H1 (cell line): ENCODE measurements around the gene CCDC127. TPM values are rescaled to one million over a fixed set of nuclear protein-coding genes. Genes with fewer than 3 reads are reported as not detected.

ENCODE experiments used
- CTCF ChIA-PET: fragments of 300-600 bp; sonication (Branson Sonifier 250); formaldehyde crosslinking; loops from one replicate; lab custom pipeline; 2021; ENCODE audit not compliant: partially characterized antibody; lab: Charles Lee
- POLR2A ChIA-PET: fragments of 300-600 bp; sonication (Branson Sonifier 250); formaldehyde crosslinking; loops from one replicate; lab custom pipeline; 2021; ENCODE audit warnings: inconsistent platforms; ENCODE audit not compliant: partially characterized antibody; lab: Charles Lee
- DNase-seq, 2 experiments: peaks; one replicate each; pipeline versions ENCODE4 v3.0.0 to v3.0.0-alpha.2; 2010 to 2022; ENCODE audit warnings: low spot score in 2 of 2, low read depth in 1 of 2, mixed read lengths in 1 of 2
- FAIRE-seq: peaks from 2 replicates; lab custom pipeline; 2011; peaks lifted over from hg19 to GRCh38; lab: Jason Lieb, UNC
- H2AFZ ChIP-seq: 2 replicates; pipeline ENCODE4 v1.8.1; 2012; ENCODE audit warnings: low read length, inconsistent platforms
- H2AK5ac ChIP-seq: 2 replicates; pipeline ENCODE4 v1.6.1; 2013; ENCODE audit warnings: low read depth, low read length
- H2BK120ac ChIP-seq: replicated peaks from 2 replicates; pipeline ENCODE3; 2013; ENCODE audit warnings: low read depth, low read length, inconsistent platforms
- H2BK12ac ChIP-seq: 2 replicates; pipeline ENCODE4 v1.6.1; 2013; ENCODE audit warnings: low read depth, low read length
- H2BK15ac ChIP-seq: 2 replicates; pipeline ENCODE4 v1.6.1; 2013; ENCODE audit warnings: low read length
- H2BK20ac ChIP-seq: 2 replicates; pipeline ENCODE4 v1.6.1; 2013; ENCODE audit warnings: low read length
- H2BK5ac ChIP-seq: 2 replicates; pipeline ENCODE4 v1.6.1; 2013; ENCODE audit warnings: low read depth, low read length
- H3K14ac ChIP-seq: 2 replicates; pipeline ENCODE4 v1.6.1; 2013; ENCODE audit warnings: inconsistent platforms; ENCODE audit not compliant: insufficient read length
- H3K18ac ChIP-seq: 2 replicates; pipeline ENCODE4 v1.6.1; 2013; ENCODE audit warnings: low read length; ENCODE audit errors: extremely low read depth
- H3K23ac ChIP-seq: 2 replicates; pipeline ENCODE4 v1.6.1; 2013; ENCODE audit warnings: inconsistent platforms; ENCODE audit not compliant: insufficient read length
- H3K23me2 ChIP-seq: 2 replicates; pipeline ENCODE4 v1.6.1; 2013; ENCODE audit warnings: low read depth, low read length
- H3K27ac ChIP-seq: 2 replicates; pipeline ENCODE4 v1.6.1; 2011; ENCODE audit warnings: low read depth, low read length, inconsistent platforms
- H3K27me3 ChIP-seq, 4 experiments: replicated peaks in 1 of 4; 1 replicate in 1 of 4; 2 replicates in 3 of 4; pipeline versions ENCODE4 v1.6.1 to v1.8.1; 2011 to 2013; ENCODE audit warnings: low read length in 3 of 4, mild to moderate bottlenecking in 3 of 4, inconsistent platforms in 2 of 4, mixed read lengths in 2 of 4, moderate library complexity in 1 of 4; ENCODE audit not compliant: control insufficient read depth in 3 of 4, insufficient read depth in 3 of 4; ENCODE audit errors: extremely low read depth in 1 of 4
- H3K36me3 ChIP-seq, 4 experiments: 2 replicates each; pipeline versions ENCODE4 v1.6.1 to v1.8.1; 2011 to 2013; ENCODE audit warnings: mild to moderate bottlenecking in 4 of 4, low read length in 3 of 4, moderate library complexity in 2 of 4, control low read depth in 1 of 4, inconsistent platforms in 1 of 4; ENCODE audit not compliant: insufficient read depth in 4 of 4, control insufficient read depth in 2 of 4
- H3K4ac ChIP-seq: replicated peaks from 2 replicates; pipeline ENCODE3; 2013; ENCODE audit warnings: low read length, low read depth, mixed read lengths, inconsistent platforms; ENCODE audit not compliant: insufficient read length
- H3K4me1 ChIP-seq, 4 experiments: replicated peaks in 1 of 4; 1 replicate in 1 of 4; 2 replicates in 3 of 4; pipeline versions ENCODE4 v1.6.1 to v1.8.1; 2011 to 2013; ENCODE audit warnings: low read length in 3 of 4, inconsistent platforms in 2 of 4, mixed read lengths in 1 of 4; ENCODE audit not compliant: insufficient read depth in 4 of 4, control insufficient read depth in 3 of 4
- H3K4me2 ChIP-seq, 2 experiments: 2 replicates each; pipeline versions ENCODE4 v1.6.1 to v1.8.1; 2011 to 2013; ENCODE audit warnings: low read depth in 2 of 2, low read length in 2 of 2, control low read depth in 1 of 2, inconsistent platforms in 1 of 2, mild to moderate bottlenecking in 1 of 2; ENCODE audit not compliant: insufficient read depth in 1 of 2
- H3K4me3 ChIP-seq, 4 experiments: fragments of 200-600, 300-600 bp in 1 of 4; sonication (generic), shearing (Covaris generic), sonication (Bioruptor Twin) in 1 of 4; 2 replicates each; pipeline versions ENCODE4 v1.5.1 to v1.8.1; 2011 to 2016; ENCODE audit warnings: low read length in 4 of 4, low read depth in 3 of 4, control low read depth in 2 of 4, inconsistent platforms in 2 of 4, mild to moderate bottlenecking in 2 of 4, mixed read lengths in 1 of 4, moderate library complexity in 1 of 4; ENCODE audit not compliant: insufficient read depth in 2 of 4; ENCODE audit errors: extremely low read depth in 1 of 4
- H3K56ac ChIP-seq: replicated peaks from 2 replicates; pipeline ENCODE3; 2013; ENCODE audit warnings: low read depth, mild to moderate bottlenecking, mixed read lengths, low read length, inconsistent platforms; ENCODE audit not compliant: insufficient read length
- H3K79me1 ChIP-seq: 2 replicates; pipeline ENCODE4 v1.6.1; 2013; ENCODE audit warnings: low read depth, low read length, control low read depth
- H3K79me2 ChIP-seq, 2 experiments: 2 replicates each; pipeline versions ENCODE4 v1.6.1 to v1.8.1; 2012 to 2013; ENCODE audit warnings: low read length in 2 of 2, mild to moderate bottlenecking in 2 of 2, inconsistent platforms in 1 of 2; ENCODE audit not compliant: insufficient read depth in 2 of 2, control insufficient read depth in 1 of 2
- H3K9ac ChIP-seq, 4 experiments: replicated peaks in 1 of 4; 1 replicate in 1 of 4; 2 replicates in 3 of 4; pipeline versions ENCODE4 v1.6.1 to v1.8.1; 2011 to 2013; ENCODE audit warnings: low read depth in 3 of 4, low read length in 3 of 4, control low read depth in 2 of 4, mild to moderate bottlenecking in 2 of 4, moderate library complexity in 2 of 4, inconsistent platforms in 1 of 4; ENCODE audit errors: extremely low read depth in 1 of 4
- H3K9me3 ChIP-seq, 2 experiments: 2 replicates each; pipeline versions ENCODE4 v1.6.1 to v1.8.1; 2012 to 2013; ENCODE audit warnings: mild to moderate bottlenecking in 2 of 2, moderate library complexity in 2 of 2, control low read depth in 1 of 2, inconsistent platforms in 1 of 2, low read depth in 1 of 2, low read length in 1 of 2, mixed read lengths in 1 of 2; ENCODE audit not compliant: insufficient read depth in 2 of 2
- H4K20me1 ChIP-seq, 2 experiments: replicated peaks in 1 of 2; 2 replicates each; pipeline versions ENCODE3 to v1.8.1; 2011 to 2013; ENCODE audit warnings: inconsistent platforms in 2 of 2, low read length in 2 of 2, mild to moderate bottlenecking in 1 of 2; ENCODE audit not compliant: insufficient read depth in 2 of 2, control insufficient read depth in 1 of 2
- H4K5ac ChIP-seq: 2 replicates; pipeline ENCODE4 v1.6.1; 2013; ENCODE audit warnings: low read length, low read depth, mixed read lengths, inconsistent platforms; ENCODE audit not compliant: insufficient read length
- H4K8ac ChIP-seq: 2 replicates; pipeline ENCODE4 v1.8.0; 2013; ENCODE audit warnings: mild to moderate bottlenecking, moderate library complexity, low read length, inconsistent platforms; ENCODE audit not compliant: insufficient read depth; ENCODE audit errors: extremely low read depth
- H4K91ac ChIP-seq: replicated peaks from 2 replicates; pipeline ENCODE3; 2013; ENCODE audit warnings: low read length, mixed read lengths, inconsistent platforms; ENCODE audit not compliant: insufficient read length
- BRCA1 ChIP-seq: IDR thresholded peaks from 2 replicates; pipeline ENCODE4 v1.6.1; 2012; ENCODE audit warnings: low read depth, low read length, improper control_type of control experiment
- CBX8 ChIP-seq: fragments of 300-800, 300-1000 bp; sonication (generic); IDR thresholded peaks from 2 replicates; pipeline ENCODE4 v1.7.1; 2016; ENCODE audit warnings: low read depth, low read length, borderline replicate concordance
- WGBS, 2 experiments: shearing (Covaris generic) in 1 of 2; methylation state at CpG; one replicate each; pipeline versions ENCODE4 v1.1.6 to v1.1.7; 2013 to 2015; ENCODE audit warnings: low lambda C conversion rate in 2 of 2, mixed read lengths in 2 of 2, inconsistent platforms in 1 of 2, low coverage in 1 of 2, missing lambda C conversion rate in 1 of 2; ENCODE audit not compliant: insufficient replicate concordance in 2 of 2, insufficient coverage in 1 of 2, insufficient read length in 1 of 2; ENCODE audit errors: extremely low coverage in 1 of 2, missing lambda C conversion rate in 1 of 2; 5-methylcytosine and 5-hydroxymethylcytosine counted together
- polyA plus RNA-seq, 7 experiments: library from polyadenylated mRNA; depleted of rRNA in 3 of 7; stranded (reverse) in 5 of 7; unstranded in 2 of 7; fragments of >200 nt in 5 of 7; fragments of 200-250 nt in 2 of 7; gene quantifications; 1 replicate in 5 of 7; 2 replicates in 1 of 7; 4 replicates in 1 of 7; pipeline versions ENCODE4 v1.2.1 to v1.2.3, GENCODE V29; 2011 to 2013; ENCODE audit warnings: missing spikeins in 2 of 7, mixed read lengths in 2 of 7
- total RNA-seq: library from RNA; stranded (reverse); fragmentation: NEBNext Ultra II Directional; extraction: Animal tissue kit (Norgen Biotek cat#: 25700); gene quantifications from 2 replicates; pipeline ENCODE4 v1.2.1, GENCODE V29; 2021

CCDC127 gene
- total and polyA plus RNA-seq, 2 of the 8 experiments (the other 6 are each of a cell fraction or from before 2014, with no cell fraction given): 2.9 to 8.0 TPM

- ChIA-PET CTCF (interaction anchor here (0.7 to 1.0 kb wide), 2 partner anchors 8 to 11 kb away, joined by 3 to 4 read pairs; no protein-coding TSS in a partner anchor), POLR2A (interaction anchor here (1.4 to 4.2 kb wide), 2 partner anchors 11 to 63 kb away, joined by 3 to 15 read pairs; partner anchors contain the start of gene PLEKHG4B)
- FAIRE-seq: no peak
These were observed 63.1 kb downstream of the CCDC127 start for GRCh38 chr5:154826-155225.

More at GRCh38 chr5:154826-155225, 63.1 kb downstream of the CCDC127 start:
- no peak overlapping the region for H4K91ac ChIP-seq
- no peak for DNase-seq
- no peak overlapping the region for H3K4me2 ChIP-seq
- H2BK5ac ChIP-seq: no peak overlapping the region
- no peak overlapping the region for H3K9ac ChIP-seq
- no peak overlapping the region for H4K8ac ChIP-seq
- 94% methylated on average over 18 of the region's 18 CpGs; no CpG with 5 or more reads in 1 of the 2 experiments for WGBS, 2 experiments
- peaks cover 0 to 2% (median 0%) of the 10 kb centered on the region in 4 experiments; a peak in 2 of 7 replicates for H3K4me1 ChIP-seq
- no peak overlapping the region for H3K27ac ChIP-seq
- TF ChIP-seq BRCA1: no peak
- TF ChIP-seq CBX8: no peak
- H4K5ac ChIP-seq: no peak overlapping the region
- peaks cover 0 to 1% of the 10 kb centered on the region in 2 experiments for H4K20me1 ChIP-seq
- H3K9me3 ChIP-seq: no peaks in the 10 kb centered on the region
- H3K14ac ChIP-seq: no peak overlapping the region
- H2BK12ac ChIP-seq: no peak overlapping the region
- no peak overlapping the region for H2BK120ac ChIP-seq
- H3K23ac ChIP-seq: no peak overlapping the region
- no peak overlapping the region for H3K4me3 ChIP-seq
- no peak overlapping the region for H2AFZ ChIP-seq
- no peak overlapping the region for H2BK15ac ChIP-seq
- no peak overlapping the region for H3K56ac ChIP-seq
- no peaks in the 10 kb centered on the region for H3K79me2 ChIP-seq
- H2BK20ac ChIP-seq: no peak overlapping the region
- H2AK5ac ChIP-seq: no peak overlapping the region
- no peaks in the 10 kb centered on the region; the same call in 1 of the 2 replicates for H3K79me1 ChIP-seq
- H3K4ac ChIP-seq: no peak overlapping the region
- peaks cover 12 to 74% (median 28%) of the 10 kb centered on the region in 4 experiments; a peak in 7 of 8 replicates for H3K36me3 ChIP-seq
- H3K23me2 ChIP-seq: no peaks in the 10 kb centered on the region
- no peak overlapping the region for H3K18ac ChIP-seq
- H3K27me3 ChIP-seq: no peaks in the 10 kb centered on the region
